K562 (cell line): ENCODE results near the gene NUP62CL.

Source experiments
- CTCF ChIP-seq, 3 experiments: IDR thresholded peaks in 2 of 3; conservative IDR thresholded peaks in 1 of 3; 2 replicates each; pipeline ENCODE4 v1.5.1; 2011 to 2012; ENCODE audit warnings: low read length in 3 of 3, mild to moderate bottlenecking in 3 of 3, control low read depth in 2 of 3, improper control_type of control experiment in 1 of 3, inconsistent platforms in 1 of 3, low read depth in 1 of 3, mixed read lengths in 1 of 3, moderate library complexity in 1 of 3; ENCODE audit not compliant: insufficient read depth in 2 of 3
- IRF2 ChIP-seq: sonication (generic); formaldehyde crosslinking; IDR thresholded peaks from 2 replicates; pipeline ENCODE4 v1.8.1; 2022; ENCODE audit warnings: mild to moderate bottlenecking, missing genetic modification reagents
- MXI1 ChIP-seq: IDR thresholded peaks from 2 replicates; pipeline ENCODE4 v1.6.1; 2011; ENCODE audit warnings: low read depth, mild to moderate bottlenecking, improper control_type of control experiment, low read length
- POLR2A ChIP-seq: fragments of 450-650 bp; conservative IDR thresholded peaks from 2 replicates; pipeline ENCODE4 v1.6.1; 2016
- SP1 ChIP-seq: sonication (generic); formaldehyde crosslinking; IDR thresholded peaks from 2 replicates; pipeline ENCODE4 v1.8.1; 2022; ENCODE audit warnings: mild to moderate bottlenecking, missing genetic modification reagents
- TCF3 ChIP-seq: sonication (generic); formaldehyde crosslinking; IDR thresholded peaks from 2 replicates; pipeline ENCODE4 v1.4.0; 2020; ENCODE audit warnings: mild to moderate bottlenecking, missing genetic modification reagents
- YY1 ChIP-seq, 3 experiments: IDR thresholded peaks; 2 replicates each; pipeline ENCODE4 v1.6.1; 2011; ENCODE audit warnings: low read length in 2 of 3, mild to moderate bottlenecking in 2 of 3, moderate library complexity in 2 of 3, borderline replicate concordance in 1 of 3, control low read depth in 1 of 3, low read depth in 1 of 3; ENCODE audit not compliant: insufficient read depth in 3 of 3, insufficient replicate concordance in 2 of 3, control insufficient read depth in 1 of 3, insufficient read length in 1 of 3; ENCODE audit errors: extremely low read depth in 1 of 3

DNA sequence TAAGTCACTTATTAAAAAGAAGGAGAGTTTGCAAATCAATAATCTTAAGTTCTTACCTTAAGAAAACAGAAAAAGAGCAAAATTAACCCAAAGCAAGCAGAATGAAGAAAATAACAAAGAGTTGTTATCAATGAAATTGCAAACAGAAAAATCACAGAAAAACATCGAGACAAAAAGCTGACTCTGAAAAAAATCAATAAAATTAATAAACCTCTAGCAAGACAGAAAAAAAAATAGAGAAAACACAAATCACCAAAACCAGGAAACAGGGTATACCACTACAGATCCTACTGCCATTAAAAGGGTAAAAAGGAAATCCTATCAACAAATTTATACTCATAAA lies 70.3 kb downstream of the NUP62CL start:
- TF ChIP-seq MXI1 (no peak), YY1 (IDR thresholded peaks at IDR 0.05; ENCODE audit: borderline replicate concordance in 1 of 3, control insufficient read depth in 1 of 3, extremely low read depth in 1 of 3, insufficient read depth in 3 of 3, insufficient read length in 1 of 3, insufficient replicate concordance in 2 of 3, low read depth in 1 of 3, low read length in 2 of 3) (no peak), IRF2 (no peak), SP1 (CRISPR knock-in tag) (no peak), CTCF (IDR thresholded peaks at IDR 0.05 in 2 of 3, conservative IDR thresholded peaks at IDR 0.05 in 1 of 3; ENCODE audit: insufficient read depth in 2 of 3, low read depth in 1 of 3, low read length in 3 of 3) (no peak), POLR2A (no peak), TCF3 (CRISPR knock-in tag) (no peak)
